Loucy (cell line): ENCODE measurements around the gene RAF1.

ENCODE experiments used
- EZH2phosphoT487 ChIP-seq: fragments of 200-600 bp; IDR thresholded peaks from 2 replicates; pipeline ENCODE4 v1.6.1; 2018; ENCODE audit warnings: antibody characterized with exemption, mild to moderate bottlenecking, moderate library complexity, borderline replicate concordance
- TF ChIP-seq, protein P1 (sequence below): fragments of 200-600 bp; sonication (generic); conservative IDR thresholded peaks from 2 replicates; pipeline ENCODE4 v1.5.1; 2014; ENCODE audit warnings: mild to moderate bottlenecking, antibody characterized with exemption, low read length

DNA sequence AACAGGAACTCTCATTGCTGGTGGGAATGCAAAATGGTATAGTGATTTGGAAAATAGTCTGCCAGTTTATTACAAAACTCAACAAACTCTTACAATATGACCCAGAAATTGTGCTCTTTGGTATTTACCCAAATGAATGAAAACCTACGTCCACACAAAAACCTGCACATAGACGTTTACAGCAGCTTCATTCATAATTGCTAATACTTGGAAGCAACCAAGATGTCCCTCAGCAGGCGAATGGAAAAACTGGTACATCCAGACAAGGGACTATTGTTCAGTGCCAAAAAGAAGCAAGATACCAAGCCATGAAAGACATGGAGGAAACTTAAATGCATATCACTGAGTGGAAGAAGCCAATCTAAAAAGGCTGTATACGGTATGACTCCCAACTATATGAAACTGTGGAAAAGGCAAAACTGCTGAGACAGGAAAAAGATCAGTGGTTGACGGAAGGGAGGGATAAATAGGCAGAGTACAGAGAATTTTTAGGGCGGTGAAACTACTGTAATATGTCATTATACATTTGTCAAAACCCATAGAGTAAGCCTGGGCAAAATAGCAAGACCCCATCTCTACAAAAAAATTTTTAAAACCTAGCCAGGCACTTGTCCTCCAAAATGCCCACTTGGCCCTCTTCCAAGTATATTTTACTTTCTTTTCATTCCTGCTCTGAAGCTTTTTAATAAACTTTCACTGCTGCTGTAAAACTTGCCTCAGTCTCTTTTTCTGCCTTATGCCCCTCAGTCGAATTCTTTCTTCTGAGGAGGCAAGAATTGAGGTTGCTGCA, 113.8 kb downstream of the RAF1 start:
- TF ChIP-seq, protein P1, sequence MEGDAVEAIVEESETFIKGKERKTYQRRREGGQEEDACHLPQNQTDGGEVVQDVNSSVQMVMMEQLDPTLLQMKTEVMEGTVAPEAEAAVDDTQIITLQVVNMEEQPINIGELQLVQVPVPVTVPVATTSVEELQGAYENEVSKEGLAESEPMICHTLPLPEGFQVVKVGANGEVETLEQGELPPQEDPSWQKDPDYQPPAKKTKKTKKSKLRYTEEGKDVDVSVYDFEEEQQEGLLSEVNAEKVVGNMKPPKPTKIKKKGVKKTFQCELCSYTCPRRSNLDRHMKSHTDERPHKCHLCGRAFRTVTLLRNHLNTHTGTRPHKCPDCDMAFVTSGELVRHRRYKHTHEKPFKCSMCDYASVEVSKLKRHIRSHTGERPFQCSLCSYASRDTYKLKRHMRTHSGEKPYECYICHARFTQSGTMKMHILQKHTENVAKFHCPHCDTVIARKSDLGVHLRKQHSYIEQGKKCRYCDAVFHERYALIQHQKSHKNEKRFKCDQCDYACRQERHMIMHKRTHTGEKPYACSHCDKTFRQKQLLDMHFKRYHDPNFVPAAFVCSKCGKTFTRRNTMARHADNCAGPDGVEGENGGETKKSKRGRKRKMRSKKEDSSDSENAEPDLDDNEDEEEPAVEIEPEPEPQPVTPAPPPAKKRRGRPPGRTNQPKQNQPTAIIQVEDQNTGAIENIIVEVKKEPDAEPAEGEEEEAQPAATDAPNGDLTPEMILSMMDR = no peak
- no peak for TF ChIP-seq EZH2phosphoT487
